ENCODE data around the gene TCP11L2. TPM values are rescaled to one million over a fixed set of nuclear protein-coding genes. Genes with fewer than 3 reads are reported as not detected.

TCP11L2 gene
- total RNA-seq, 1 donor from 2014 or later: 1.4 TPM

DNA sequence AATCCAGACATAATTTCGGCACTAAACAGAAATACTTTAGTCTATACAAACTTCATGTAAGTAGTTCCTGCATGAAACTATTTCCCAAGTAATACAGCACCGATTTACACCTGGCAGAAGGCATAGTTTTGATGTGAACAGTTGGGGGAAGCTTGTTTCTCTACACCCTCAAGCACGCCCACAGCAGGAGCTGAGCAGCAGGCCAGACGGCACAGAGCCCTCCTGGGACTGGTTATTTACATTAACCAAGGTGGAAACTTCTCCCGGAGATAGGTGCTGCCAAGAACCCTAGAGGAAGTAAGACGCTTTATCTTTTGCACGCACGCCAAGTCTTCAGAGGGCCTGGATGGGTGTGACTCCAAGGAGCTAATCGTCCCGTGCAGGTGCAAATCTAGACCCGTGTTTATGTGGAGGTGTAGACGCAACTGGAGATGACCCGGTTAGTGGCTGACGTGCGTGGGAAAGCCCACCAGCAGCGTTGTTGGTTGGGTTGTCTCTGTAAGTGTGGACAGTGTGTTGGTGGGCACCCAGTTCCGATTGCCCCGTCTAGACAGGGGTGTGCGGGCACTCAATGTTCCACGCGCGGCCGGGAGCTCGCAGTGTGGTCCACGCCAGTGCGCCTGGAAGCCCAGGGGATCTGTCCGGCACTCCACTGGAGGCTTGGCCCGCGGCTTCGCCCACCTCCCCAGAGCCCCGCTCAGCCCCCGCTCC, 767 bp upstream of the TCP11L2 start:
- no peak for DNase-seq (ENCODE audit: low read depth, low spot score)
- H3K4me3 Mint-ChIP-seq: peak overlapping the region; percentile 88
- H3K27me3 Mint-ChIP-seq (ENCODE audit: low read depth): peaks cover 32% of the 10 kb centered on the region
- H3K27ac Mint-ChIP-seq (ENCODE audit: unreplicated experiment): no peak overlapping the region
- TF ChIP-seq CTCF (conservative IDR thresholded peaks at IDR 0.05): no peak
- H3K36me3 Mint-ChIP-seq (ENCODE audit: low read depth): no peaks in the 10 kb centered on the region
- H3K4me1 Mint-ChIP-seq: peaks cover 10% of the 10 kb centered on the region
- no peaks in the 10 kb centered on the region for H3K9me3 Mint-ChIP-seq

DNA sequence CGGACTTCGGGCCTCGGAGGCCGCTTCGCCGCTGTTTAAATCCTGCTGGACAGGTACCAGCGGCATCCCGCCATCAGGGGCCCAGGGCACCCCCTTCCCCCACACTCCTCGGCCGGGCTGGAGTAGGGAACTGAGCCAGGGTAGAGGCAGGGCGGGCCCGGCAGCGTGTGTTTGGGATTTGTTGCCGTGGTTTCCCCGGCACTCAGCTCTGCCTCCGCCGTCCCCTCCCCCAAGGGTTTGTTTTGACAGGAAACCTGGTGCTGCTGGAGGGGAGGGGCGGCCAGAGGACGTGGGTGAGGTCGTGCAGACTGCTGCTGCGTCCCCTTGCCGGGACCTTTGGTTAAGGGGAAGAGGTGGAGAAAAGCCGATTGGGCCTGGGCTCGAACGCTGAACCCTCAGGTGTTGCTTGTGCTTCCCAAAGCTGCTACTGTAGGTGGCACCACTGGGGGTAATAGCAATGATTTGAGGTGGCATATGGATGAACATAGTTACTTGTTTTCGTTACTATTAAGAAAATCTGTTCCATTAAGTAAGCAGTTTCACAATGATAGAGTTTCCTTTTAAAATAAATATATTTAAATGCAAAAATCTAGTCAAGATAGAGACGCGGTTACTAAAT, 778 bp downstream of the TCP11L2 start:
- TF ChIP-seq CTCF (conservative IDR thresholded peaks at IDR 0.05): no peak
- Mint-ChIP-seq H3K9me3 (no peaks in the 10 kb centered on the region), H3K4me1 (peaks cover 10% of the 10 kb centered on the region), H3K27ac (ENCODE audit: unreplicated experiment) (peak overlapping the region; percentile 38), H3K4me3 (peak overlapping the region; percentile 94), H3K27me3 (ENCODE audit: low read depth) (peaks cover 32% of the 10 kb centered on the region), H3K36me3 (ENCODE audit: low read depth) (no peaks in the 10 kb centered on the region)
- peak; percentile 40 for DNase-seq (ENCODE audit: low read depth, low spot score)

- H3K9me3 Mint-ChIP-seq: no peaks in the 10 kb centered on the region
- peak overlapping the region; percentile 94 for H3K4me3 Mint-ChIP-seq
- DNase-seq (ENCODE audit: low read depth, low spot score): no peak
- peaks cover 32% of the 10 kb centered on the region for H3K27me3 Mint-ChIP-seq (ENCODE audit: low read depth)
- no peak for TF ChIP-seq CTCF (conservative IDR thresholded peaks at IDR 0.05)
- H3K27ac Mint-ChIP-seq (ENCODE audit: unreplicated experiment): no peak overlapping the region
- no peaks in the 10 kb centered on the region for H3K36me3 Mint-ChIP-seq (ENCODE audit: low read depth)
- peaks cover 10% of the 10 kb centered on the region for H3K4me1 Mint-ChIP-seq
These were observed 1.5 kb downstream of the TCP11L2 start for GRCh38 chr12:106304001-106304421.

DNA sequence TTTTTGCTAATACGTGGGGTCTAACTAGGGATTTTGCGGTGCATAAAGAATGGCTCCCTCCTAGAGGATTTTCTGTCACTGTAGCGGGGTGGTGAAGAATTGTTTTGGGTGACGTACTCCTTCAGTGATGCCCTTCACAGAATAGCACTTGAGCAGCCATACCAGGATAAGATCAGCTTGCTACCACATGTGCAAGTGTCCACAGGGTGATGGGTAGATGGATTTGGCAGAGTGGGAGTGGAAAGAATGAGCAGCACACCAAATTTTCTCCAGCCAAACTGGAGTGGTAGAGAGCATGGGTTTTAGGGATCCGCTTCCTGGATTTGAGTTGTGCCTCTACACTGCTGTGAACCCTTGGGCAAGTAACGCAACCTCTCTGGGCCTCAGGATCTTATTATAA, 2.3 kb downstream of the TCP11L2 start:
- TF ChIP-seq CTCF (conservative IDR thresholded peaks at IDR 0.05): no peak
- Mint-ChIP-seq H3K4me1 (peaks cover 14% of the 10 kb centered on the region), H3K4me3 (peak overlapping the region; percentile 37), H3K27ac (ENCODE audit: unreplicated experiment) (no peak overlapping the region), H3K9me3 (no peaks in the 10 kb centered on the region), H3K36me3 (ENCODE audit: low read depth) (no peaks in the 10 kb centered on the region), H3K27me3 (ENCODE audit: low read depth) (peaks cover 32% of the 10 kb centered on the region)
- DNase-seq (ENCODE audit: low read depth, low spot score): no peak

- peak overlapping the region; percentile 1 for H3K4me3 Mint-ChIP-seq
- peaks cover 32% of the 10 kb centered on the region for H3K27me3 Mint-ChIP-seq (ENCODE audit: low read depth)
These were observed 2.8 kb downstream of the TCP11L2 start for GRCh38 chr12:106305376-106305775.

More at GRCh38 chr12:106305376-106305775, 2.8 kb downstream of the TCP11L2 start:
- Mint-ChIP-seq H3K36me3 (ENCODE audit: low read depth) (no peaks in the 10 kb centered on the region), H3K4me1 (peaks cover 16% of the 10 kb centered on the region), H3K9me3 (no peaks in the 10 kb centered on the region), H3K27ac (ENCODE audit: unreplicated experiment) (no peak overlapping the region)
- TF ChIP-seq CTCF (conservative IDR thresholded peaks at IDR 0.05): no peak
- no peak for DNase-seq (ENCODE audit: low read depth, low spot score)
